ENCODE results near the gene SESN3.
A peak's percentile ranks its signal among the peaks of the same experiment; 100 is the strongest.
"Not testable (repeated sequence)": the region's sequence is repeated elsewhere in the genome, so short reads cannot be mapped to it uniquely, and the experiment has no call there.

SESN3 gene

GRCh38 chr11:95230810-95231126 lies 234 bp downstream of the SESN3 start:
- H3K79me1 ChIP-seq (ENCODE audit: low read length) = no peaks in the 10 kb centered on the region
- no CpG with 5 or more reads among the region's 40 CpGs for WGBS (ENCODE audit: extremely low coverage, insufficient coverage, low lambda C conversion rate)

GRCh38 chr11:95229993-95230809 lies 801 bp downstream of the SESN3 start:
- Histone ChIP-seq H3K4ac (ENCODE audit: low read depth, low read length) (no peak overlapping the region), H3K27me3 (ENCODE audit: insufficient read depth, low read length, poor library complexity) (peaks cover 4% of the 10 kb centered on the region), H3K23ac (ENCODE audit: low read length) (no peak overlapping the region), H3K79me2 (ENCODE audit: control insufficient read depth, insufficient read depth, low read length) (no peaks in the 10 kb centered on the region), H3K56ac (ENCODE audit: low read length) (peak overlapping the region; percentile 84), H3K4me3 (ENCODE audit: low read length) (peak overlapping the region; percentile 24), H3K4me1 (ENCODE audit: control insufficient read depth, low read depth, low read length) (no peaks in the 10 kb centered on the region), H3K4me2 (ENCODE audit: low read length) (peak overlapping the region; percentile 62), H3K27ac (ENCODE audit: low read depth, low read length) (no peak overlapping the region), H4K8ac (ENCODE audit: low read depth, low read length) (no peak overlapping the region), H2AK5ac (ENCODE audit: low read length) (no peak overlapping the region), H3K79me1 (ENCODE audit: low read length) (no peaks in the 10 kb centered on the region), H3K36me3 (ENCODE audit: control insufficient read depth, insufficient read depth, low read length) (no peaks in the 10 kb centered on the region), H3K9ac (ENCODE audit: low read length) (peak overlapping the region; percentile 71), H2BK5ac (ENCODE audit: low read length) (no peak overlapping the region), H2BK15ac (replicated peaks; ENCODE audit: low read depth) (no peak overlapping the region), H2BK120ac (ENCODE audit: low read depth, low read length) (no peak overlapping the region), H4K5ac (ENCODE audit: low read length) (no peak overlapping the region), H3K18ac (ENCODE audit: low read length) (peak overlapping the region; percentile 20)
- no CpG with 5 or more reads among the region's 42 CpGs for WGBS (ENCODE audit: extremely low coverage, insufficient coverage, low lambda C conversion rate)
- peak; percentile 63 for DNase-seq

More at GRCh38 chr11:95230810-95231126, 234 bp downstream of the SESN3 start:
- no peak overlapping the region for H3K27ac ChIP-seq (ENCODE audit: low read depth, low read length)
- H3K4ac ChIP-seq (ENCODE audit: low read depth, low read length) = no peak overlapping the region
- DNase-seq = no peak
- no peak overlapping the region for H3K23ac ChIP-seq (ENCODE audit: low read length)
- H2BK5ac ChIP-seq (ENCODE audit: low read length) = no peak overlapping the region
- H3K18ac ChIP-seq (ENCODE audit: low read length) = peak overlapping the region; percentile 20
- peak overlapping the region; percentile 84 for H3K56ac ChIP-seq (ENCODE audit: low read length)
- peak overlapping the region; percentile 24 for H3K4me3 ChIP-seq (ENCODE audit: low read length)
- no peak overlapping the region for H4K8ac ChIP-seq (ENCODE audit: low read depth, low read length)
- no peaks in the 10 kb centered on the region for H3K4me1 ChIP-seq (ENCODE audit: control insufficient read depth, low read depth, low read length)
- no peak overlapping the region for H2BK120ac ChIP-seq (ENCODE audit: low read depth, low read length)
- peaks cover 4% of the 10 kb centered on the region for H3K27me3 ChIP-seq (ENCODE audit: insufficient read depth, low read length, poor library complexity)
- no peak overlapping the region for H2BK15ac ChIP-seq (replicated peaks; ENCODE audit: low read depth)
- no peak overlapping the region for H2AK5ac ChIP-seq (ENCODE audit: low read length)
- H3K4me2 ChIP-seq (ENCODE audit: low read length) = peak overlapping the region; percentile 62
- no peaks in the 10 kb centered on the region for H3K36me3 ChIP-seq (ENCODE audit: control insufficient read depth, insufficient read depth, low read length)
- no peaks in the 10 kb centered on the region for H3K79me2 ChIP-seq (ENCODE audit: control insufficient read depth, insufficient read depth, low read length)
- no peak overlapping the region for H4K5ac ChIP-seq (ENCODE audit: low read length)
- peak overlapping the region; percentile 71 for H3K9ac ChIP-seq (ENCODE audit: low read length)

GRCh38 chr11:95229199-95229992 lies 1.6 kb downstream of the SESN3 start:
- peaks cover 4% of the 10 kb centered on the region for H3K27me3 ChIP-seq (ENCODE audit: insufficient read depth, low read length, poor library complexity)
- no peaks in the 10 kb centered on the region for H3K79me2 ChIP-seq (ENCODE audit: control insufficient read depth, insufficient read depth, low read length)
- H2BK15ac ChIP-seq (replicated peaks; ENCODE audit: low read depth) = no peak overlapping the region
- H2BK120ac ChIP-seq (ENCODE audit: low read depth, low read length) = no peak overlapping the region
- H3K4me3 ChIP-seq (ENCODE audit: low read length) = peak overlapping the region; percentile 24
- no peak overlapping the region for H2BK5ac ChIP-seq (ENCODE audit: low read length)
- no peak overlapping the region for H3K23ac ChIP-seq (ENCODE audit: low read length)
- H3K4me2 ChIP-seq (ENCODE audit: low read length) = peak overlapping the region; percentile 62
- H3K36me3 ChIP-seq (ENCODE audit: control insufficient read depth, insufficient read depth, low read length) = no peaks in the 10 kb centered on the region
- no peak overlapping the region for H4K8ac ChIP-seq (ENCODE audit: low read depth, low read length)
- DNase-seq = no peak
- H3K27ac ChIP-seq (ENCODE audit: low read depth, low read length) = no peak overlapping the region
- H3K4me1 ChIP-seq (ENCODE audit: control insufficient read depth, low read depth, low read length) = no peaks in the 10 kb centered on the region
- H3K18ac ChIP-seq (ENCODE audit: low read length) = no peak overlapping the region
- WGBS (ENCODE audit: extremely low coverage, insufficient coverage, low lambda C conversion rate) = no CpG with 5 or more reads among the region's 12 CpGs
- H3K79me1 ChIP-seq (ENCODE audit: low read length) = no peaks in the 10 kb centered on the region
- peak overlapping the region; percentile 84 for H3K56ac ChIP-seq (ENCODE audit: low read length)
- no peak overlapping the region for H3K4ac ChIP-seq (ENCODE audit: low read depth, low read length)
- H2AK5ac ChIP-seq (ENCODE audit: low read length) = no peak overlapping the region
- H3K9ac ChIP-seq (ENCODE audit: low read length) = peak overlapping the region; percentile 71
- no peak overlapping the region for H4K5ac ChIP-seq (ENCODE audit: low read length)

DNA sequence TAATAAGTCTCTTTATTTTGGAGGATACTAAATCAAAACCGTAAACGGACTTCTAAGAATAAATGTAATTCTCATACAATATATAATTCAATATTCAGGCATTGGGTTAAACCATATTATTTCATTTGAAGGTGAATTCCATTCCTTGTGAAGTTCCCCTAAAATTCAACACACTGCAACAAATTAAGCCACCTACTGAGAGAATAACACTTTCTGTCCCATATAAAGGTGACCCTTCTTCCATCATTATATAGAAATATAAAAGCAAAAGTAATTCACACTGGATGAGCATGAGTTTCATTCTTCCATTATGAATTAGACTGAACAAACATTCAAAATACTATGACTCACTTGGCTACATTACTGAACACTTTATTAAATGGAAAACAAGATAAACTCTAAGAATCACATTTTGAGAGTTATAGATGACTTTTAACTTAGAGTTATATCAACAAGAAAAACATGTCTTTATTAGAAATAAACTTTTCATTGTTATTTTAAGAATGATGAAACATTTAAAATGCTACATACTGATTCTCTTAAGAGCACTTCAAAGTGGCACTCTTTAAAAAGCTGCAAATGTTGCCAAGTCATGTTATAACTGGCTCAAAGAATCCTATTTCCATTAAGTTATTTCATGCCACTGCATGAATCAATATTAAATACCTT lies 2.8 kb downstream of the SESN3 start:
- no peak overlapping the region for H2AK5ac ChIP-seq (ENCODE audit: low read length)
- H3K9ac ChIP-seq (ENCODE audit: low read length) = no peak overlapping the region
- H3K56ac ChIP-seq (ENCODE audit: low read length) = no peak overlapping the region
- H3K4ac ChIP-seq (ENCODE audit: low read depth, low read length) = no peak overlapping the region
- no peak overlapping the region for H3K18ac ChIP-seq (ENCODE audit: low read length)
- no peaks in the 10 kb centered on the region for H3K79me1 ChIP-seq (ENCODE audit: low read length)
- no peaks in the 10 kb centered on the region for H3K4me1 ChIP-seq (ENCODE audit: control insufficient read depth, low read depth, low read length)
- no peak overlapping the region for H3K4me2 ChIP-seq (ENCODE audit: low read length)
- no peak overlapping the region for H3K27ac ChIP-seq (ENCODE audit: low read depth, low read length)
- H3K23ac ChIP-seq (ENCODE audit: low read length) = no peak overlapping the region
- H3K36me3 ChIP-seq (ENCODE audit: control insufficient read depth, insufficient read depth, low read length) = no peaks in the 10 kb centered on the region
- peaks cover 4% of the 10 kb centered on the region for H3K27me3 ChIP-seq (ENCODE audit: insufficient read depth, low read length, poor library complexity)
- no peak overlapping the region for H2BK15ac ChIP-seq (replicated peaks; ENCODE audit: low read depth)
- H4K8ac ChIP-seq (ENCODE audit: low read depth, low read length) = no peak overlapping the region
- no peak overlapping the region for H4K5ac ChIP-seq (ENCODE audit: low read length)
- H3K79me2 ChIP-seq (ENCODE audit: control insufficient read depth, insufficient read depth, low read length) = no peaks in the 10 kb centered on the region
- WGBS (ENCODE audit: extremely low coverage, insufficient coverage, low lambda C conversion rate) = no CpG with 5 or more reads among the region's 2 CpGs
- no peak overlapping the region for H3K4me3 ChIP-seq (ENCODE audit: low read length)
- no peak overlapping the region for H2BK120ac ChIP-seq (ENCODE audit: low read depth, low read length)
- no peak for DNase-seq
- no peak overlapping the region for H2BK5ac ChIP-seq (ENCODE audit: low read length)

DNA sequence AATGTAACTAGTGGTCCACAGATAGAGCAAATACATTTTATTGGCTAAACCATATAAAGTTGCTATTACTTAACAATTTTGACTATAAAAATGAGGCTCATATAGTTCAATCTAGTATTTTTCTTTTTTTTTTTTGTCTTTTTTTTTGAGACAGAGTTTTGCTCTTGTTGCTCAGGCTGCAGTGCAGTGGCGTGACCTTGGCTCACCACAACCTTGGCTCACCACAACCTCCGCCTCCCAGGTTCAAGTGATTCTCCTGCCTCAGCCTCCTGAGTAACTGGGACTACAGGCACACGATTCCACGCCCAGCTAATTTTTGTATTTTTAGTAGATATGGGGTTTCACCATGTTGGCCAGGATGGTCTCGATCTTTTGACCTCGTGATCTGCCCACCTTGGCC lies 3.9 kb downstream of the SESN3 start:
- H2BK15ac ChIP-seq (replicated peaks; ENCODE audit: low read depth); H3K23ac ChIP-seq (ENCODE audit: low read length); H3K4ac ChIP-seq (ENCODE audit: low read depth, low read length); H3K18ac ChIP-seq (ENCODE audit: low read length); H2BK5ac ChIP-seq (ENCODE audit: low read length); H3K36me3 ChIP-seq (ENCODE audit: control insufficient read depth, insufficient read depth, low read length); H3K56ac ChIP-seq (ENCODE audit: low read length); H3K9ac ChIP-seq (ENCODE audit: low read length); DNase-seq; H4K5ac ChIP-seq (ENCODE audit: low read length); H2AK5ac ChIP-seq (ENCODE audit: low read length); H3K4me2 ChIP-seq (ENCODE audit: low read length); H4K8ac ChIP-seq (ENCODE audit: low read depth, low read length); H3K4me3 ChIP-seq (ENCODE audit: low read length); H3K27me3 ChIP-seq (ENCODE audit: insufficient read depth, low read length, poor library complexity); H3K79me2 ChIP-seq (ENCODE audit: control insufficient read depth, insufficient read depth, low read length); H3K79me1 ChIP-seq (ENCODE audit: low read length); H3K4me1 ChIP-seq (ENCODE audit: control insufficient read depth, low read depth, low read length); H3K27ac ChIP-seq (ENCODE audit: low read depth, low read length); H2BK120ac ChIP-seq (ENCODE audit: low read depth, low read length): not testable (repeated sequence)
- WGBS (ENCODE audit: extremely low coverage, insufficient coverage, low lambda C conversion rate) = no CpG with 5 or more reads among the region's 6 CpGs
